ENCODE measurements around the gene HEXD.

The HEXD gene

DNA sequence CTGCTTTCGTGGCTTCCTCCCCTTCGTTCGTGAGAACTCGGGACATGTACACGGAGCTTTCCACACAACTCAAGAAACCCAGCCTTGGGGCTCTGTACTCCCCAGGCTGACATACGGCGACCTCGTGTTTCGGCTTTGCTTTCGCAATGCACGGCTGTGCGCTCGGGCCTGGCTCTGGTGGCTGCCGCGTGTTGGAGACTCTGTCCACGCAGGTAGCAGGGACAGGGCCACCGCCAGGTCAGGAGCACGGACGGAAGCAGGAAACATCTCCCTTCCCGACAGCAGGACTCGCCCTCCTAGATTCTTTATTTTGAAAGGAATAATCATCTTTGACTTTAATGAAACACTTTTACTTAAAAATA lies 29.2 kb upstream of the HEXD start:
- H3K4me3 ChIP-seq (ENCODE audit: low read depth, low read length) = no peak overlapping the region
- TF ChIP-seq, protein P1, sequence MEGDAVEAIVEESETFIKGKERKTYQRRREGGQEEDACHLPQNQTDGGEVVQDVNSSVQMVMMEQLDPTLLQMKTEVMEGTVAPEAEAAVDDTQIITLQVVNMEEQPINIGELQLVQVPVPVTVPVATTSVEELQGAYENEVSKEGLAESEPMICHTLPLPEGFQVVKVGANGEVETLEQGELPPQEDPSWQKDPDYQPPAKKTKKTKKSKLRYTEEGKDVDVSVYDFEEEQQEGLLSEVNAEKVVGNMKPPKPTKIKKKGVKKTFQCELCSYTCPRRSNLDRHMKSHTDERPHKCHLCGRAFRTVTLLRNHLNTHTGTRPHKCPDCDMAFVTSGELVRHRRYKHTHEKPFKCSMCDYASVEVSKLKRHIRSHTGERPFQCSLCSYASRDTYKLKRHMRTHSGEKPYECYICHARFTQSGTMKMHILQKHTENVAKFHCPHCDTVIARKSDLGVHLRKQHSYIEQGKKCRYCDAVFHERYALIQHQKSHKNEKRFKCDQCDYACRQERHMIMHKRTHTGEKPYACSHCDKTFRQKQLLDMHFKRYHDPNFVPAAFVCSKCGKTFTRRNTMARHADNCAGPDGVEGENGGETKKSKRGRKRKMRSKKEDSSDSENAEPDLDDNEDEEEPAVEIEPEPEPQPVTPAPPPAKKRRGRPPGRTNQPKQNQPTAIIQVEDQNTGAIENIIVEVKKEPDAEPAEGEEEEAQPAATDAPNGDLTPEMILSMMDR (IDR thresholded peaks at IDR 0.05; ENCODE audit: insufficient read depth, low read depth, low read length, missing control alignments) = no peak
- no peak for DNase-seq (ENCODE audit: low read depth)

DNA sequence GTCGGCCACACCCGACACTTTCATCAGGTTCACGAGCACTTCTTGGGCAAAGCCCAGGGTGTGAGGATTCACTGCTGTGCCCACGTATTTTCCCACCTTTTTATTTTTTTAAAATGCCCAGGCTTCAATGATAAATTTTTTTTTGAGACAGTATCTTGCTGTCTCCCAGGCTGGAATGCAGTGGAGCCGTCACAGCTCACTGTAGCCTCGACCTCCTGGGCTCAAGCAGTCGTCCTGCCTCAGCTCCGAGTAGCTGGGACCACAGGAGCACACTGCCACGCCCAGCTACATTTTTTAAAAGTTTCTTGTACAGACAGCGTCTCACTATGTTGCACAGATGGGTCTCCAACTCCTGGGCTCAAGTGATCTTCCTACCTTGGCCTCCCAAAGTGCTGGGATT lies 28.8 kb upstream of the HEXD start:
- no peak for DNase-seq (ENCODE audit: low read depth)
- TF ChIP-seq, protein P1 (IDR thresholded peaks at IDR 0.05; ENCODE audit: insufficient read depth, low read depth, low read length, missing control alignments) = no peak
- H3K4me3 ChIP-seq (ENCODE audit: low read depth, low read length) = no peak overlapping the region

DNA sequence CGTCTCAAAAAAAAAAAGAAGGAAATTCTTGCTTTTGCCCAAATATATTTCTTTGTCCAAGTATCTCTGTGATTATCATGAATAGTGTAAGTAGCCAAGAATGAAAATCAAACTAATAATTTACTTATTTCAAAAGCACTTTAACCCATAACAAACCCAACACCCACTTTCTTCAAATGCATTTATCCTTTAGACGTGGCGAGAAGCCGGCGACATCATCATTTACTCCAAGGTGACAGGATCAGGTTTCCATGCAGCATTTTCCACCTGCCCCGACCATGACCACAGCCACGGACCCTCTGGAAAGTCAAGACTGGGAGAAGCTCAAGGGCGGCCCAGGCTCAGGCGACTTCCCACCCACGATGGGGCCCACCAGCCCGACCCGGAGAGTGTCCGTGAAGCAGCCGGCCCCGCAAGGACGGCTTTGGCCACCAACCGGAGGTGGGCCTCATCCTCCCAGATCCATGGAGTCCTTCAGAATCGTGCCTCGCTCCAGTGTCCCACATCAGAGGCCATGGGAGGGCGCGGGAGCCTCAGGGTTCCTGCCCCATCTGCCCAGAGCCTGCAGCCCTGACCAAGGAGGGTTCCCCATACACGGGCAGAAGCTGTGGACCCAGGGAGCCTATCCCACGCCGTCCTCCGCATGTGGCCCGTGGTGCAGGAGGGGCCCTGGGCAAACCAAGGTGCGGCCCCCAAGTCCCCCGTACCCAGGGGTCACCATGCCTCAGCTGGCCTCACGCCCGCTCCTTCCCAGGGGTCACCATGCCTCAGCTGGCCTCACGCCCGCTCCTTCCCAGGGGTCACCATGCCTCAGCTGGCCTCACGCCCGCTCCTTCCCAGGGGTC lies 27.9 kb upstream of the HEXD start:
- H3K4me3 ChIP-seq (ENCODE audit: low read depth, low read length) = no peak overlapping the region
- TF ChIP-seq, protein P1 (IDR thresholded peaks at IDR 0.05; ENCODE audit: insufficient read depth, low read depth, low read length, missing control alignments) = no peak
- no peak for DNase-seq (ENCODE audit: low read depth)

DNA sequence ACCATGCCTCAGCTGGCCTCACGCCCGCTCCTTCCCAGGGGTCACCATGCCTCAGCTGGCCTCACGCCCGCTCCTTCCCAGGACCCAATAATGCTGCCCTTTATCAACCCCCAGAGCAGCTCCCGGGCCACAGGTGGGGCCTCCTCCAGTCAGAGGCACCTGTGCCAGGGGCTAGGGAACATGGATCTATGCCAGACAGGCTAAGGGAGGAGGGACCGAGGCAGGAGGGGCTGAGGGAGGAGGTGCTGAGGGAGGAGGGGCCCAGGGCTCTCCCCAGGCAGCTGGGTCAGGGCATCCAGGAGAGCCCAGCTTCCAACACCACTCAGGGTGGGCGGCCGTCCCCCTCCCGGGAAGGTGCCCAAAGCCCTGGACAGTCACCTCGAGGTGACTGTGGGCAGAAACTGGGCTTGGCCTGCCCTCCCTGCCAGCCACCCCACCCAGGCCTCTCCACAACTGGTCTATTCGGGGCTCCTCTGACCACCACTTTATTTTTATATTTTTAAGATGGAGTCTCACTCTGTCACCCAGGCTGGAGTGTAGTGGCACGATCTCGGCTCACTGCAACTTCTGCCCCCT lies 27.2 kb upstream of the HEXD start:
- TF ChIP-seq, protein P1 (IDR thresholded peaks at IDR 0.05; ENCODE audit: insufficient read depth, low read depth, low read length, missing control alignments) = no peak

DNA sequence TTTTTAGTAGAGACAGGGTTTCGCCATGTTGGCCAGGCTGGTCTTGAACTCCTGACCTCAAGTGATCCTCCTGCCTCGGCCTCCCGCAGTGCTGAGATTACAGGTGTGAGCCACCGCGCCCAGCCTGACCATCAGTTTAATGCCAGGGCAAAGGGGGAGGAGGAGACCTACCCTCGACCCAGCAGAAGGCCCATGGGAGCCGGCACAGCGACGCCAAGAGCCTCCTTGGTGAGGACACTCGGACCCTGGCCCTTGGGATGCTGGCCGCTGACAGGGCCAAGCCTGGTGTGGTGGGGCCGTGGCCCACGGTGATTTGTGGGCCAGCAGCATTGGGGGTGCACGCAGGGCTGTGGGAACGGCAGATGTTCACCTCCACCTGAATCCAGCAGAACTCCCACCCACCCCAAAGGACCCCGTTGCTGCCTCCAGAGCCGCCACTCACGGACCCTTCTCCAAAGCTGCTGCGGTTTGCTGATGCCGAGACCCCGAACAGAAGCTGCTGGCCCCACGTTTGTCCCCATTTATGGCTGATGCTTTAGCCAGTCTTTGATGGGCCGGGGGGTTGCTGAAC lies 26.6 kb upstream of the HEXD start:
- no peak for DNase-seq (ENCODE audit: low read depth)
- no peak overlapping the region for H3K4me3 ChIP-seq (ENCODE audit: low read depth, low read length)
- TF ChIP-seq, protein P1 (IDR thresholded peaks at IDR 0.05; ENCODE audit: insufficient read depth, low read depth, low read length, missing control alignments) = no peak

More for the DNA sequence above, 27.2 kb upstream of the HEXD start:
- H3K4me3 ChIP-seq (ENCODE audit: low read depth, low read length) = no peak overlapping the region
- DNase-seq (ENCODE audit: low read depth) = no peak

DNA sequence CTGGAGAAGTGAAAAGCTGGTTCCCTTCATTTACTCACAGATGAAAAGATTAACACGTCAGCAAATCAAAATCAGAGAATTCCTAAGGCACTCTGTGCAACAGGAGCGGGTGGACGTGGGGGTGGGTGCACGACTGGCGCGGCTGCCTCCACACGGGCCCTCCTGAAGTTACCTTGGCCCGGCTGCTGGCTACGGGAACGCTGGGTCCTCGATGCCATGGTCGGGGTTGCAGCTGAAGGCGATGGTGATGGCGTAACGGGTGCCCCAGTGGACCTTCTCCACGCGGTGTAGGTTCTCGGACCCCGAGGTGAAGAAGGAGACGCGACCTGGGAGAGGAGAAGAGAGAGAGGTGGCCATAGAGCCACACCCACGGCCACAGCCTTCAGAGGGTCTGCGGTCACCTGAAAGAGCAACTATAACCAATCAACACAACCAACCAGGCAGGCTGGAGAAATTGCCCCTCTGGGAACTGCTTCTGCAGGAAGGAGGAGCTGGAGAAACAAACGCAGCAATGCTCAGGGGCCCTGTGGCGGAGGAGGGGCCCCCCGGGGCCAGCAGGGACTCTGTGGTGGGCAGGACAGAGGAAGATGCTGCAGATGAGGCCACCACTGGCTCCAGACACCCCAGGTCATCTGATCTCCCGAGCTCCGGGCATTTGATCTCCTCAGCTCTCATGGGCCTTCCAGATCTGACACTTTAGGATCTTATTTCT lies 25.8 kb upstream of the HEXD start:
- TF ChIP-seq, protein P1 (IDR thresholded peaks at IDR 0.05; ENCODE audit: insufficient read depth, low read depth, low read length, missing control alignments) = no peak
- H3K4me3 ChIP-seq (ENCODE audit: low read depth, low read length) = no peak overlapping the region
- DNase-seq (ENCODE audit: low read depth) = no peak

All from GM12865 (cell line).